Hypothalamus (tissue), 51 donors: ENCODE measurements around the gene DPM1.

Experiments
- DNase-seq, 51 donors: peaks; one replicate each; lab custom pipeline; 2025; lab: John Stamatoyannopoulos, UW

Gene DPM1

GRCh38 chr20:50904067-50904570 is 54.2 kb downstream of the DPM1 start:
- no peak for DNase-seq

GRCh38 chr20:50903353-50904051 is 54.8 kb downstream of the DPM1 start:
- no peak for DNase-seq

GRCh38 chr20:50901301-50901700 is 57.0 kb downstream of the DPM1 start:
- no peak for DNase-seq

GRCh38 chr20:50900261-50900660 is 58.1 kb downstream of the DPM1 start:
- no peak for DNase-seq

- no peak for DNase-seq
Observed at GRCh38 chr20:50898475-50898874, 59.9 kb downstream of the DPM1 start.

- no peak for DNase-seq
Observed at GRCh38 chr20:50895111-50895830, 63.1 kb downstream of the DPM1 start.

DNA sequence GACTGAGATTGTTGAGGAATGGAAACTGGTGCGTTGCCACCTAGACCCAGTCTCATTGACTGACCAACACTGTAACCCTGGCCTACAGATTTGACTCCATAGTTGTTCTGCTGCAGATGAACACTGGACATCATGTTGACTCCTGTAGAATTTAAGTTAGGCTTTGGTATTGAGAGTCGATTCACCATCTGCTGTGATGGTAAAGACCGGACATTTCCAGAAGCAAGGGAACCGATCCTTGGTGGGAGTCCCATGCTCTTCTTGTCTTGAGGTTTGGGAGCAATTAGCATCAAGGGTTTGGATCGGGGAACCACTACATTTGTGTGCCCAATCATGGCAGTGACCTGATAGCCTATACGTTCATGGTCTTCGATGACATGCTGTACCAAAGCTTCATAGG is 64.7 kb downstream of the DPM1 start:
- no peak for DNase-seq

DNA sequence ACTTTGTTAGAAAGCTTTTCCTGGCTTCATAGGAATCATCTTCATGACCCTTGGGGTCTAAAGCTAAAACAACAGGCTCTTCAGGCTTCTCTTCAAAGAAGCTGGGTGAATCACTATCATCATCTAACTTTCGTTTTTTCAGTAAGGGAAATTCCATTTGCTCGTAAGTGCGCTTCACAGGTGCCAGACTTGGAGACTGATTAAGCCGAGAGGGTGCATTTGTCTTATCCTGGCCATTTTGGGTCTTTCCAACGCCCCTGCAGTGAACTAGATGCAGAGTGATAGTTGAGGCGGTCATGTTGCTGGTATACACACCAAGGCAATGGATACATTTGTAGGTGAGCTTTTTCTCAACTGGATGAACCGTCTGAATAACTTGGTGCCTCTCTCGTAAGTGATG is 65.9 kb downstream of the DPM1 start:
- no peak for DNase-seq

GRCh38 chr20:50891138-50891537 is 67.2 kb downstream of the DPM1 start:
- no peak for DNase-seq

- no peak for DNase-seq
Observed at GRCh38 chr20:50887576-50887975, 70.8 kb downstream of the DPM1 start.

DNA sequence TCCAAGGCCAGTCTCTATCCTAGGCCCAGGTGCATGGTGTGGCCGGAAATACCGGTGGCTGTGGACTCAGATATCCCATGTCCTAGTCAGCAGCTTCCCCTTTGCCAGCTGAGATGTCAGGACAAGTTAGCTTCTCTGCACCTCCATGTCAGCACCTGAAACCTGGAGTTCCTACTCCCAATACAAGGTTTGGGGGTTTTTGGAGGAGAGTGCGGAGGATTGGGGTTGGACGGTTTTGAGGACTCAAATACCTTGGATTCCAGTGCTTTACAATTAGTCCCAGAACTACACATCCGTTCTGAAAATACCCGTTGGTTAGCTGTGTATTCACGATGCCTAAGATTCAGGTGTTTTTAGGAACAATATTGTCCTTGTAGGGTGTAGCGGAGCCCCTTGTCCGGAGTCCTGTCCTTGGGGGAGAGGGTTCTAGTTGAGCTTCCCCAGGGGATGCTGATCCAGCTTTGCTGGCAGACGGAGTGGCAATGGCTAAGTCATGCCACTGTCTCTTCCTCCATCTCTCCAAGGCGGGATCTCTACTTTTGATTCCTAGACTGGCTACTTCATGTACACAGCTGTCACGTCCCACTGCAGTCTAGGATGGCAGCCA is 72.0 kb downstream of the DPM1 start:
- DNase-seq: no peak

DNA sequence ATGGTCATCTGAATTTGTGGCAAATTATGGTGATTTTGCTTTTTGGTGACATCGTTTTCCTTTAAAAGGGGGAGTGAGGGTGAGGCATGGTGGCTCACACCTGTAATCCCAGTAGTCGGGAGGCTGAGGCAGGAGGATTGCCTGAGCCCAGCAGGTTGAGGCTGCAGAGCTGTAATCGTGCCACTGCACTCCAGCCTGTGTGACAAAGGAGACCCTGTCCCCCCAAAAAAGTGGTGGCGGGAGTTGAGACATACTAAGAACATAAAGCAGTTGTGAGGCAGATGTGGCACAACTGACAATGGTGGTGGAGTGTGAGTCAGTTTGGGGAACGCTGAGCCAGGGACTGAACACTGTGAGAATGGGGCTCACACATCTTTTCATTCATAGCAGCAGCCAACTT is 72.6 kb downstream of the DPM1 start:
- no peak for DNase-seq

DNA sequence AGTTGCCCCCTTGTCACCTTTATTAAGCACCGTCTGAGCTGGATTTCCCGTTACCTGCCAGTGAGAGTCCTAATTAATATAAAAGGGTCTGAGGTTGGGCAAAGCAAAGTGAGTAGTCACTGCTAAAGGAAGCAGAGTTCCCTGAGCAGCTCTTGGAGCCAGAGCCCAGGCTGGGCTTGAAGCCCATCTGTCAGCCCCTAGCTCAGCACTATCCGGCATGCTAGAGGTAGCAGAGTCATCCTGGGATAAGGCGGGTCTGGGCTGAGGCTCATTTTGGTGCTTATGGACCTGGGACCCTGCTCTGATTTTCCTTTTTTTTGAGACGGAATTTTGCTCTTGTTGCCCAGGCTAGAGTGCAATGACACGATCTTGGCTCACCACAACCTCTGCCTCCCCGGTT is 73.3 kb downstream of the DPM1 start:
- DNase-seq: no peak
